HepG2 (cell line): ENCODE data around the gene SEMA7A. TPM values are rescaled to one million over a fixed set of nuclear protein-coding genes. Genes with fewer than 3 reads are reported as not detected.
A peak's percentile ranks its signal among the peaks of the same experiment; 100 is the strongest.

Experiments used
- AGO1 ChIP-seq: fragments of 200-400 bp; formaldehyde crosslinking; IDR thresholded peaks from 2 replicates; pipeline ENCODE4 v1.6.1; 2017; ENCODE audit warnings: mild to moderate bottlenecking, low read depth, low read length, moderate library complexity; ENCODE audit not compliant: poor library complexity, severe bottlenecking
- CHCHD3 ChIP-seq: sonication (generic); formaldehyde crosslinking; IDR thresholded peaks from 2 replicates; pipeline ENCODE4 v1.8.0; 2022; ENCODE audit warnings: mild to moderate bottlenecking, missing genetic modification reagents, moderate library complexity
- DNMT1 ChIP-seq: sonication (generic); formaldehyde crosslinking; IDR thresholded peaks from 2 replicates; pipeline ENCODE4 v1.5.1; 2020; ENCODE audit warnings: mild to moderate bottlenecking, missing genetic modification reagents
- DR1 ChIP-seq: sonication (generic); formaldehyde crosslinking; IDR thresholded peaks from 2 replicates; pipeline ENCODE4 v1.8.0; 2021; ENCODE audit warnings: mild to moderate bottlenecking, missing genetic modification reagents, inconsistent platforms
- FOXA3 ChIP-seq: IDR thresholded peaks from 2 replicates; pipeline ENCODE4 v1.6.1; 2016; ENCODE audit warnings: missing genetic modification reagents, missing compliant biosample characterization
- JDP2 ChIP-seq: sonication (generic); formaldehyde crosslinking; IDR thresholded peaks from 2 replicates; pipeline ENCODE4 v1.8.1; 2022; ENCODE audit warnings: missing genetic modification reagents, borderline replicate concordance
- PHF21A ChIP-seq: sonication (generic); formaldehyde crosslinking; IDR thresholded peaks from 2 replicates; pipeline ENCODE4 v1.5.0; 2020; ENCODE audit warnings: mild to moderate bottlenecking, missing genetic modification reagents
- SMAD3 ChIP-seq: sonication (generic); formaldehyde crosslinking; IDR thresholded peaks from 2 replicates; pipeline ENCODE4 v1.4.0; 2020; ENCODE audit warnings: missing genetic modification reagents
- ZNF274 ChIP-seq: sonication (generic); formaldehyde crosslinking; IDR thresholded peaks from 2 replicates; pipeline ENCODE4 v1.5.1; 2020; ENCODE audit warnings: mild to moderate bottlenecking, missing genetic modification reagents
- ZNF367 ChIP-seq: sonication (generic); formaldehyde crosslinking; IDR thresholded peaks from 2 replicates; pipeline ENCODE4 v1.4.0; 2020; ENCODE audit warnings: missing genetic modification reagents, borderline replicate concordance
- ZNF558 ChIP-seq: sonication (generic); formaldehyde crosslinking; IDR thresholded peaks from 2 replicates; pipeline ENCODE4 v1.9.0; 2022; ENCODE audit warnings: mild to moderate bottlenecking, missing genetic modification reagents, borderline replicate concordance
- ZNF644 ChIP-seq: IDR thresholded peaks from 2 replicates; pipeline ENCODE4 v1.6.1; 2016; ENCODE audit warnings: low read depth
- ZSCAN31 ChIP-seq: sonication (generic); formaldehyde crosslinking; IDR thresholded peaks from 2 replicates; pipeline ENCODE4 v1.5.0; 2020; ENCODE audit warnings: low read depth, mild to moderate bottlenecking, missing genetic modification reagents
- ZSCAN9 ChIP-seq: IDR thresholded peaks from 2 replicates; pipeline ENCODE4 v1.6.1; 2016; ENCODE audit warnings: borderline replicate concordance
- polyA plus RNA-seq, 8 experiments: library from polyadenylated mRNA; depleted of rRNA in 3 of 8; stranded (reverse) in 7 of 8; unstranded in 1 of 8; fragments of >200 nt; fragmentation: Illumina TruSeq in 4 of 8; extraction: Trizol in 4 of 8; gene quantifications; 2 replicates each; pipeline versions ENCODE4 v1.2.1 to v1.2.3, GENCODE V29; 2011 to 2016; ENCODE audit warnings: low read depth in 4 of 8, missing spikeins in 1 of 8, mixed read lengths in 1 of 8; ENCODE audit not compliant: insufficient read depth in 1 of 8
- total RNA-seq, 5 experiments: library from RNA; depleted of rRNA; stranded (reverse); fragments of >200 nt; fragmentation: Illumina TruSeq; extraction: Trizol; gene quantifications; 2 replicates each; pipeline ENCODE4 v1.2.3, GENCODE V29; 2016; ENCODE audit warnings: low read depth in 1 of 5
- TF ChIP-seq, protein P1 (sequence below): IDR thresholded peaks from 2 replicates; pipeline ENCODE4 v1.6.1; 2012; ENCODE audit warnings: inconsistent platforms
- TF ChIP-seq, protein P2 (sequence below): sonication (generic); formaldehyde crosslinking; IDR thresholded peaks from 2 replicates; pipeline ENCODE4 v1.4.0; 2020; ENCODE audit warnings: low read depth, mild to moderate bottlenecking, missing genetic modification reagents
- TF ChIP-seq, protein P3 (sequence below): sonication (generic); formaldehyde crosslinking; IDR thresholded peaks from 2 replicates; pipeline ENCODE4 v1.8.0; 2022; ENCODE audit warnings: mild to moderate bottlenecking, missing genetic modification reagents, moderate library complexity
- TF ChIP-seq, protein P4 (sequence below): IDR thresholded peaks from 2 replicates; pipeline ENCODE4 v1.6.1; 2016; ENCODE audit warnings: low read depth, borderline replicate concordance
- TF ChIP-seq, protein P5 (sequence below): sonication (generic); formaldehyde crosslinking; IDR thresholded peaks from 2 replicates; pipeline ENCODE4 v1.8.0; 2022; ENCODE audit warnings: missing genetic modification reagents, mild to moderate bottlenecking, borderline replicate concordance
- TF ChIP-seq, protein P6 (sequence below): sonication (generic); formaldehyde crosslinking; IDR thresholded peaks from 2 replicates; pipeline ENCODE4 v1.5.0; 2020; ENCODE audit warnings: mild to moderate bottlenecking, missing genetic modification reagents
- TF ChIP-seq, protein P7 (sequence below): sonication (generic); formaldehyde crosslinking; IDR thresholded peaks from 2 replicates; pipeline ENCODE4 v1.4.0; 2020; ENCODE audit warnings: missing genetic modification reagents, mild to moderate bottlenecking, borderline replicate concordance

Gene SEMA7A
- total and polyA plus RNA-seq, 2 of the 13 experiments (the other 11 are each of a cell fraction or from before 2014, with no cell fraction given): 9.0 to 15.8 TPM

DNA sequence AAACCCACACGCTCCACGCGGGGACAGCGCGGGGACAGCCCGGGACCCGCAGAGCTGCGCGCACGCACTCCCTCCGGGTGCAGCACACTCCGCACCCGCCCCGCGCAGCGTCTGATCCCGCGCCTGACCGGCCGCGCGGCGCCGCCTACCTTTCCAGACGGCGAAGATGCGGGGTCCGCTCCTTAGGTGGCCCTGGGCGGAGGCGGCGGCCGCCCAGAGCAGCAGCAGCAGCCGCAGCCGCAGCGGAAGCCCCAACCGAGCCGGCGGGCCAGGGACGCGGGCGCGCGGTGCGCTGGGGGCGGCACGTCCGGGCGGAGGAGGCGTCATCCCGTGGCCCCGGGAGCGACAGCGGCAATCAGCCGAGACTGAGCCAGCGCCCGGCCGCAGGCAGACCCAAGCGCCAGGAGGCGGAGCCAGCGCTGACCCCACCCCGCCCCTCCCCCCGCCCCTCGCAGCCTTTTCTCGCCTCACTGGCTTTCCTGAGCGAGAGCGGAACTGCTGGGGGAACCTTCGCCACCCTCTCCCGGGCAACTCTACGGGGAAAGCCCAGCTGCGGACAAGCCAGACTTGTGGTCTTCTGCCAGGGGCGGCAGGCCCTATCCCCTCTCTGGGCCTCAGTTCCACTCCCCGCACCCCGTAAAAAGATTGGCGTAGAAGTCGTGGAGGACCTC lies at the start of gene SEMA7A (continued):
- TF ChIP-seq, protein P1, sequence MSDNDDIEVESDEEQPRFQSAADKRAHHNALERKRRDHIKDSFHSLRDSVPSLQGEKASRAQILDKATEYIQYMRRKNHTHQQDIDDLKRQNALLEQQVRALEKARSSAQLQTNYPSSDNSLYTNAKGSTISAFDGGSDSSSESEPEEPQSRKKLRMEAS: peak; percentile 62
- TF ChIP-seq JDP2 (CRISPR knock-in tag): no peak
- no peak for TF ChIP-seq SMAD3 (CRISPR knock-in tag)
- no peak; the same call in 1 of the 2 replicates for TF ChIP-seq ZNF558
- TF ChIP-seq, protein P2, sequence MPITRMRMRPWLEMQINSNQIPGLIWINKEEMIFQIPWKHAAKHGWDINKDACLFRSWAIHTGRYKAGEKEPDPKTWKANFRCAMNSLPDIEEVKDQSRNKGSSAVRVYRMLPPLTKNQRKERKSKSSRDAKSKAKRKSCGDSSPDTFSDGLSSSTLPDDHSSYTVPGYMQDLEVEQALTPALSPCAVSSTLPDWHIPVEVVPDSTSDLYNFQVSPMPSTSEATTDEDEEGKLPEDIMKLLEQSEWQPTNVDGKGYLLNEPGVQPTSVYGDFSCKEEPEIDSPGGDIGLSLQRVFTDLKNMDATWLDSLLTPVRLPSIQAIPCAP (CRISPR knock-in tag): no peak
- TF ChIP-seq, protein P3, sequence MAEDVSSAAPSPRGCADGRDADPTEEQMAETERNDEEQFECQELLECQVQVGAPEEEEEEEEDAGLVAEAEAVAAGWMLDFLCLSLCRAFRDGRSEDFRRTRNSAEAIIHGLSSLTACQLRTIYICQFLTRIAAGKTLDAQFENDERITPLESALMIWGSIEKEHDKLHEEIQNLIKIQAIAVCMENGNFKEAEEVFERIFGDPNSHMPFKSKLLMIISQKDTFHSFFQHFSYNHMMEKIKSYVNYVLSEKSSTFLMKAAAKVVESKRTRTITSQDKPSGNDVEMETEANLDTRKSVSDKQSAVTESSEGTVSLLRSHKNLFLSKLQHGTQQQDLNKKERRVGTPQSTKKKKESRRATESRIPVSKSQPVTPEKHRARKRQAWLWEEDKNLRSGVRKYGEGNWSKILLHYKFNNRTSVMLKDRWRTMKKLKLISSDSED (CRISPR knock-in tag): no peak
- TF ChIP-seq, protein P4, sequence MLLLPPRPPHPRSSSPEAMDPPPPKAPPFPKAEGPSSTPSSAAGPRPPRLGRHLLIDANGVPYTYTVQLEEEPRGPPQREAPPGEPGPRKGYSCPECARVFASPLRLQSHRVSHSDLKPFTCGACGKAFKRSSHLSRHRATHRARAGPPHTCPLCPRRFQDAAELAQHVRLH (CRISPR knock-in tag): no peak
- TF ChIP-seq DR1 (CRISPR knock-in tag): peak; percentile 35; the same call in 1 of the 2 replicates
- TF ChIP-seq ZNF644 (CRISPR knock-in tag): no peak
- no peak for TF ChIP-seq CHCHD3 (CRISPR knock-in tag)
- peak; percentile 50; the same call in 1 of the 2 replicates for TF ChIP-seq ZNF274 (CRISPR knock-in tag)
- TF ChIP-seq AGO1: no peak
- TF ChIP-seq FOXA3 (CRISPR knock-in tag): no peak
- TF ChIP-seq, protein P5, sequence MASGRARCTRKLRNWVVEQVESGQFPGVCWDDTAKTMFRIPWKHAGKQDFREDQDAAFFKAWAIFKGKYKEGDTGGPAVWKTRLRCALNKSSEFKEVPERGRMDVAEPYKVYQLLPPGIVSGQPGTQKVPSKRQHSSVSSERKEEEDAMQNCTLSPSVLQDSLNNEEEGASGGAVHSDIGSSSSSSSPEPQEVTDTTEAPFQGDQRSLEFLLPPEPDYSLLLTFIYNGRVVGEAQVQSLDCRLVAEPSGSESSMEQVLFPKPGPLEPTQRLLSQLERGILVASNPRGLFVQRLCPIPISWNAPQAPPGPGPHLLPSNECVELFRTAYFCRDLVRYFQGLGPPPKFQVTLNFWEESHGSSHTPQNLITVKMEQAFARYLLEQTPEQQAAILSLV (CRISPR knock-in tag): no peak
- TF ChIP-seq, protein P6, sequence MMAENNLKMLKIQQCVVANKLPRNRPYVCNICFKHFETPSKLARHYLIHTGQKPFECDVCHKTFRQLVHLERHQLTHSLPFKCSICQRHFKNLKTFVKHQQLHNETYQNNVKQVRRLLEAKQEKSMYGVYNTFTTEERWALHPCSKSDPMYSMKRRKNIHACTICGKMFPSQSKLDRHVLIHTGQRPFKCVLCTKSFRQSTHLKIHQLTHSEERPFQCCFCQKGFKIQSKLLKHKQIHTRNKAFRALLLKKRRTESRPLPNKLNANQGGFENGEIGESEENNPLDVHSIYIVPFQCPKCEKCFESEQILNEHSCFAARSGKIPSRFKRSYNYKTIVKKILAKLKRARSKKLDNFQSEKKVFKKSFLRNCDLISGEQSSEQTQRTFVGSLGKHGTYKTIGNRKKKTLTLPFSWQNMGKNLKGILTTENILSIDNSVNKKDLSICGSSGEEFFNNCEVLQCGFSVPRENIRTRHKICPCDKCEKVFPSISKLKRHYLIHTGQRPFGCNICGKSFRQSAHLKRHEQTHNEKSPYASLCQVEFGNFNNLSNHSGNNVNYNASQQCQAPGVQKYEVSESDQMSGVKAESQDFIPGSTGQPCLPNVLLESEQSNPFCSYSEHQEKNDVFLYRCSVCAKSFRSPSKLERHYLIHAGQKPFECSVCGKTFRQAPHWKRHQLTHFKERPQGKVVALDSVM (CRISPR knock-in tag): no peak
- TF ChIP-seq DNMT1: no peak
- TF ChIP-seq ZNF367 (CRISPR knock-in tag): no peak; the same call in 1 of the 2 replicates
- TF ChIP-seq PHF21A (CRISPR knock-in tag): 0 out of 2 replicates have a peak, but pooled peaks have one; percentile 26
- no peak for TF ChIP-seq ZSCAN9 (CRISPR knock-in tag)
- TF ChIP-seq, protein P7, sequence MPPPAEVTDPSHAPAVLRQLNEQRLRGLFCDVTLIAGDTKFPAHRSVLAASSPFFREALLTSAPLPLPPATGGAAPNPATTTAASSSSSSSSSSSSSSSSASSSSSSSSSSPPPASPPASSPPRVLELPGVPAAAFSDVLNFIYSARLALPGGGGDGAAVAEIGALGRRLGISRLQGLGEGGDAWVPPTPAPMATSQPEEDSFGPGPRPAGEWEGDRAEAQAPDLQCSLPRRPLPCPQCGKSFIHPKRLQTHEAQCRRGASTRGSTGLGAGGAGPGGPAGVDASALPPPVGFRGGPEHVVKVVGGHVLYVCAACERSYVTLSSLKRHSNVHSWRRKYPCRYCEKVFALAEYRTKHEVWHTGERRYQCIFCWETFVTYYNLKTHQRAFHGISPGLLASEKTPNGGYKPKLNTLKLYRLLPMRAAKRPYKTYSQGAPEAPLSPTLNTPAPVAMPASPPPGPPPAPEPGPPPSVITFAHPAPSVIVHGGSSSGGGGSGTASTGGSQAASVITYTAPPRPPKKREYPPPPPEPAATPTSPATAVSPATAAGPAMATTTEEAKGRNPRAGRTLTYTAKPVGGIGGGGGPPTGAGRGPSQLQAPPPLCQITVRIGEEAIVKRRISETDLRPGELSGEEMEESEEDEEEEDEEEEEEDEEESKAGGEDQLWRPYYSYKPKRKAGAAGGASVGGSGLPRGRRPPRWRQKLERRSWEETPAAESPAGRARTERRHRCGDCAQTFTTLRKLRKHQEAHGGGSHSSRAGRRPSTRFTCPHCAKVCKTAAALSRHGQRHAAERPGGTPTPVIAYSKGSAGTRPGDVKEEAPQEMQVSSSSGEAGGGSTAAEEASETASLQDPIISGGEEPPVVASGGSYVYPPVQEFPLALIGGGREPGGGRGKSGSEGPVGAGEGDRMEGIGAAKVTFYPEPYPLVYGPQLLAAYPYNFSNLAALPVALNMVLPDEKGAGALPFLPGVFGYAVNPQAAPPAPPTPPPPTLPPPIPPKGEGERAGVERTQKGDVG (CRISPR knock-in tag): no peak
- peak; percentile 87 for TF ChIP-seq ZSCAN31 (CRISPR knock-in tag)
